ENCODE measurements around the gene ADIRF. TPM values are rescaled to one million over a fixed set of nuclear protein-coding genes. Genes with fewer than 3 reads are reported as not detected.

ADIRF gene
- polyA plus RNA-seq, 1 donor from 2014 or later, result not detected

- no peaks in the 10 kb centered on the region for H4K20me1 ChIP-seq (ENCODE audit: insufficient read depth)
- H3K9ac ChIP-seq (ENCODE audit: low read length), result no peak overlapping the region
- no peaks in the 10 kb centered on the region for H3K79me2 ChIP-seq (replicated peaks; ENCODE audit: insufficient read depth, low read length)
- H3K36me3 ChIP-seq (ENCODE audit: insufficient read depth, low read length), result no peaks in the 10 kb centered on the region
- H3K9me2 ChIP-seq (ENCODE audit: insufficient read depth, low read length), result no peaks in the 10 kb centered on the region
- H3F3A ChIP-seq (ENCODE audit: insufficient read depth, low read length, poor library complexity, severe bottlenecking), result no peaks in the 10 kb centered on the region
- H3K4me3 ChIP-seq (ENCODE audit: low read length), result no peak overlapping the region
- H3K27ac ChIP-seq (ENCODE audit: low read length), result no peak overlapping the region
- H3K4me2 ChIP-seq (ENCODE audit: low read length), result no peak overlapping the region
- no peaks in the 10 kb centered on the region for H3K9me3 ChIP-seq (ENCODE audit: low read length)
- H3K27me3 ChIP-seq (ENCODE audit: insufficient read depth, low read depth, low read length), result no peaks in the 10 kb centered on the region
- H2AFZ ChIP-seq (ENCODE audit: low read depth, low read length), result no peak overlapping the region
- TF ChIP-seq SMC3 (conservative IDR thresholded peaks at IDR 0.05; ENCODE audit: poor library complexity) (no peak), EZH2 (IDR thresholded peaks at IDR 0.05; ENCODE audit: borderline replicate concordance, insufficient read depth, low read length, poor library complexity, severe bottlenecking) (no peak), EP300 (conservative IDR thresholded peaks at IDR 0.05; ENCODE audit: poor library complexity, severe bottlenecking) (no peak), TAF1 (IDR thresholded peaks at IDR 0.05; ENCODE audit: low read depth) (no peak), MXI1 (conservative IDR thresholded peaks at IDR 0.05; ENCODE audit: poor library complexity, severe bottlenecking) (no peak), RAD21 (conservative IDR thresholded peaks at IDR 0.05) (no peak), POLR2AphosphoS5 (IDR thresholded peaks at IDR 0.05) (no peak), CTCF (IDR thresholded peaks at IDR 0.05; ENCODE audit: poor library complexity, severe bottlenecking) (no peak), REST (IDR thresholded peaks at IDR 0.05; ENCODE audit: borderline replicate concordance) (no peak)
These were observed 8.6 kb upstream of the ADIRF start for GRCh38 chr10:86959737-86960002.

GRCh38 chr10:86960003-86960862 lies 8.0 kb upstream of the ADIRF start:
- Histone ChIP-seq H4K20me1 (ENCODE audit: insufficient read depth) (no peaks in the 10 kb centered on the region), H3K9me2 (ENCODE audit: insufficient read depth, low read length) (no peaks in the 10 kb centered on the region), H2AFZ (ENCODE audit: low read depth, low read length) (no peak overlapping the region), H3K79me2 (replicated peaks; ENCODE audit: insufficient read depth, low read length) (no peaks in the 10 kb centered on the region), H3K9me3 (ENCODE audit: low read length) (no peaks in the 10 kb centered on the region), H3K36me3 (ENCODE audit: insufficient read depth, low read length) (no peaks in the 10 kb centered on the region), H3K27ac (ENCODE audit: low read length) (no peak overlapping the region), H3K27me3 (ENCODE audit: insufficient read depth, low read depth, low read length) (no peaks in the 10 kb centered on the region), H3K4me2 (ENCODE audit: low read length) (no peak overlapping the region), H3K4me3 (ENCODE audit: low read length) (no peak overlapping the region), H3F3A (ENCODE audit: insufficient read depth, low read length, poor library complexity, severe bottlenecking) (no peaks in the 10 kb centered on the region), H3K9ac (ENCODE audit: low read length) (no peak overlapping the region)
- TF ChIP-seq RAD21 (conservative IDR thresholded peaks at IDR 0.05) (no peak), EP300 (conservative IDR thresholded peaks at IDR 0.05; ENCODE audit: poor library complexity, severe bottlenecking) (no peak), TAF1 (IDR thresholded peaks at IDR 0.05; ENCODE audit: low read depth) (no peak), POLR2AphosphoS5 (IDR thresholded peaks at IDR 0.05) (no peak), EZH2 (IDR thresholded peaks at IDR 0.05; ENCODE audit: borderline replicate concordance, insufficient read depth, low read length, poor library complexity, severe bottlenecking) (no peak), MXI1 (conservative IDR thresholded peaks at IDR 0.05; ENCODE audit: poor library complexity, severe bottlenecking) (no peak), REST (IDR thresholded peaks at IDR 0.05; ENCODE audit: borderline replicate concordance) (no peak), CTCF (IDR thresholded peaks at IDR 0.05; ENCODE audit: poor library complexity, severe bottlenecking) (no peak), SMC3 (conservative IDR thresholded peaks at IDR 0.05; ENCODE audit: poor library complexity) (no peak)
